Measurements from ENCODE around the gene IL13RA1.
"Not testable (repeated sequence)": the region's sequence is repeated elsewhere in the genome, so short reads cannot be mapped to it uniquely, and the experiment has no call there.

IL13RA1 gene

GRCh38 chrX:118727686-118728339 lies 407 bp downstream of the IL13RA1 start:
- DNase-seq (ENCODE audit: low read depth in 1 of 2, low spot score in 1 of 2) = no peak

DNA sequence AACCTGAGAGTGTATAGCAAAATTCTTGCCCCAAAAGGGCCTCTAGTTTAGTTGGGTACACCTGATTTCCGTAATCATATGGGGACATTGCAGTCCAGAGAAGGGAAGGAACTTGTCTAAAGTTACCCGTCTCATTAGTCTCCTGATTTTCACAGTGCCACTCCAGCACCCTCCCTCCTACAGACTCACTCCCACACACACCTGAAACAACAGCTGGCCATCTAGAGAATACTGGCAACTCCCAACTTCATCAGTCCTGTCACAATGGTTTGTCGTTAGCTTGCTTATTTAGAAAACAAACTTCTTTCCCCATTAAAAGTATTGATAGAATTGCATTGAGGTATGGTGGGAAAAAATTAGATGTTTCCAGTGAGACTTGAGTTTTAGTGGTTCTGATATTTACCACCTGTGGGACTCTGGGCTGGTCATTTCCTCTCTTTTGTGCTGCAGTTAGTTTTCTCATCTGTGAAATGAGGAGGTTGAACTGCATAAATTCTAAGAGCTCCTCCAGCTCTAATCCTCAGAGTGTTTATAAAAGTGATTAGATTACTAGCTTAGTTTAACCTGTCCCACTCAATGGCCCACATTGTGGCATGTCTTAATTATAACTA lies 1.7 kb downstream of the IL13RA1 start:
- DNase-seq (ENCODE audit: low read depth in 1 of 2, low spot score in 1 of 2) = no peak

GRCh38 chrX:118730500-118731247 lies 3.3 kb downstream of the IL13RA1 start:
- no peak for DNase-seq (ENCODE audit: low read depth in 1 of 2, low spot score in 1 of 2)

DNA sequence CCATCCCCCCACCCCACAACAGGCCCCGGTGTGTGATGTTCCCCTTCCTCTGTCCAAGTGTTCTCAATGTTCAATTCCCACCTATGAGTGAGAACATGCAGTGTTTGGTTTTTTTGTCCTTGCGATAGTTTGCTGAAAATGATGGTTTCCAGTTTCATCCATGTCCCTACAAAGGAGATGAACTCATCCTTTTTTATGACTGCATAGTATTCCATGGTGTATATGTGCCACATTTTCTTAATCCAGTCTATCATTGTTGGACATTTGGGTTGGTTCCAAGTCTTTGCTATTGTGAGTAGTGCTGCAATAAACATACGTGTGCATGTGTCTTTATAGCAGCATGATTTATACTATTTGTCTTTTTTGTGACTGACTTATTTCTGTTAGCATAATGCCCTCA lies 5.1 kb downstream of the IL13RA1 start:
- DNase-seq (ENCODE audit: low read depth in 1 of 2, low spot score in 1 of 2) = not testable (repeated sequence)

- no peak for DNase-seq (ENCODE audit: low read depth in 1 of 2, low spot score in 1 of 2)
Measured at GRCh38 chrX:118734909-118735308, 7.5 kb downstream of the IL13RA1 start.

GRCh38 chrX:118736394-118737010 lies 9.1 kb downstream of the IL13RA1 start:
- no peak for DNase-seq (ENCODE audit: low read depth in 1 of 2, low spot score in 1 of 2)

- no peak for DNase-seq (ENCODE audit: low read depth in 1 of 2, low spot score in 1 of 2)
Measured at GRCh38 chrX:118739577-118739976, 12.2 kb downstream of the IL13RA1 start.

DNA sequence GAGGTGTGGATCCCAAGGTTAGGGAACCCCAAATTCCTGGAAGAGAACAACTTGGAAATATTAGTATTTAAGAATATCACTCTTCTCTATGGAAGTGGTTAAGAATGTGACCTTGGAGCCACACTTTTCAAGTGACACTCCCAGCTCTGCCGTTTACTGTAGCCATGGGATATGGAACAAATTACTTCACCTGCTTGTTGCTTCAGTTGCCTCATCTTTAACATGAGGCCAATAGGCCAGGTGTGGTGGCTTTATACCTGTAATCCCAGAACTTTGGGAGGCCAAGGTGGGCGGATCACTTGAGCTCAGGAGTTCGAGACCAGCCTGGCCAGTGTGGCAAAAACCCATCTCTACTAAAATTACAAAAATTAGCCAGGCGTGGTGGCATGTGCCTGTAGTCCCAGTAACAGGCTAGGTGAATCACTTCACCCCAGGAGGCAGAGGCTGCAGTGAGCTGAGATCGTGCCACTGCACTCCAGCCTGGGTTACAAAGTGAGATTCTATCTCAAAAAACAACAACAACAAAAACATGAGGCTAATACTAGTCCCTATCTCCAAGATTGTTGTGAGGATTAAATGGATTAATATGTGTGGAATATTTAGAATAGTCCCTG lies 13.0 kb downstream of the IL13RA1 start:
- no peak for DNase-seq (ENCODE audit: low read depth in 1 of 2, low spot score in 1 of 2)

DNA sequence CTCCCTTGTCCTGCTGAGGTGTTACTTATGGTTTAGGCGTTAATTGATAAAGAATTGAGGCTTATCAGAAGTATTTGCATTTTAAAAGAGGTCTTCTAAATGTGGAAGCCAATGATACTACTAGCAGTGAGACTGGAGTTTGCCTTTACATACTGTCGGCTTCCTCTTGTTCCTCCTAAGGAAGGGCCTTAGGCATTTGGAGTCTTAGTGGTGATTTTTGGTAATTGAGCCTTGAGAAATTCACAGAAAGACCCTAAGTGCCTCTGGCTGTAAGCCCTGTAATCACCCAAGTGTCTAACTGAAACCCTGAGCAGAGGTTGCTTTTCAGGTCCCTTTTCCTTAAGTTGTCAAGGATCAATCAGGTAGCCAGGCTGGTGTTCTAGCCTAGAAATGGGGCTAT lies 14.8 kb downstream of the IL13RA1 start:
- no peak for DNase-seq (ENCODE audit: low read depth in 1 of 2, low spot score in 1 of 2)

DNA sequence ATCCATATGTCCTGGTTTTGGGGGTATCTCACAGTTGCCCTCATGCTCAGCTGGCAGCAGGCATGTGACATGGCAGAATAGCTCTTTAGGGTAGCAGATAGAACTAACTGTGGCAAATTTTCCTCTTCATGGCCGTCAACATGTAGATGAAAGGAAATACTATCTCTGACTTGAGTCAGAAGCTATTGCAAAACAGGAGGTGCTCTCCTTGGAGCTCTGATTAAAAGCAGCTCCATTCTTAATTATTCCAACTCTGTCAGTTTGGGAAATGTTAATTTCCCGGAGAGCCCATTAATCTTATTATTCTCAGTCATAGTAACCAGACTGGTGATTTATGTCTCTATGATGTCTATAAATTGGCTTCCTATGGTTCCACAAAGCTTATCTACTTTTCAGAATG lies 18.2 kb downstream of the IL13RA1 start:
- no peak for DNase-seq (ENCODE audit: low read depth in 1 of 2, low spot score in 1 of 2)

DNA sequence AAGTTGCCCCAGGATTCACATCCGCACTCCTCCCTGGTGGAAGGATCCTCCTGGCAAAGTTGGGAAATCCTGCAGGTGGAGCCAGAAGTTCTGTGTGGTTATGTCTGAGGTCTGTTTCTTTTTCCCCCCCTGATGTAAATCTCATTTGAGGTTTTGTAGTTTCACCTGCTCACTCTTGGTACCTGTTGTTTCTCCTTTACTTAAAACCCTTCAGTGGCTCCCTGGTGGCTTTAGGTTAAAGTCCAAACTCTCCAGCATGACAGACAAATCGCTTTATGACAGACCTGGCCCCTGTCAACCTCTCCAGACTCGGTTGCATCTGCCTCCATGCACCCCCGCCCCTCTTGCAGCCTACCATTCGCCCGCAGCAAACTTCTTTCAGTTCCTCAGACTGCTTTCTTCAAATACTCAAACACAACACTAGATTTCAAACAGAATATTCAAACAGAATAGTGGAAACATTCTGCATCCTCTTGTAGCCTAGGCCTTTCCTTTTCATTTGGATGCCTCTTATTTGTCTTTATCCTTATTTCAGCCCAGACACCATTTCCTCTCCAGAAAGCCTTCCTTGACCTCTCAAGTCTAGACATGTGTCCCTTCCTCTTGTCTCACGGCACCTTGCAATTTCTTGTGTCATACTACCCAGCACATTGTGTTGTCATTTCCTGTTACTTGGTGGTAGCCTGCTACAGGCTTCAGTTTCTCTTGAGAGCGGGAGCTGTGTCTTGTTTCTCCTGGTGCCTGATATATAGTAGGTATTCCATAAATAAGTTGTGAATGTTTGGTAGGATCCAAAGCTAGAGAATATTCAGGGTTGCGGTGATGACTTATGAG lies 24.8 kb downstream of the IL13RA1 start:
- no peak for DNase-seq (ENCODE audit: low read depth in 1 of 2, low spot score in 1 of 2)

GRCh38 chrX:118755633-118756032 lies 28.2 kb downstream of the IL13RA1 start:
- DNase-seq (ENCODE audit: low read depth in 1 of 2, low spot score in 1 of 2) = no peak

DNA sequence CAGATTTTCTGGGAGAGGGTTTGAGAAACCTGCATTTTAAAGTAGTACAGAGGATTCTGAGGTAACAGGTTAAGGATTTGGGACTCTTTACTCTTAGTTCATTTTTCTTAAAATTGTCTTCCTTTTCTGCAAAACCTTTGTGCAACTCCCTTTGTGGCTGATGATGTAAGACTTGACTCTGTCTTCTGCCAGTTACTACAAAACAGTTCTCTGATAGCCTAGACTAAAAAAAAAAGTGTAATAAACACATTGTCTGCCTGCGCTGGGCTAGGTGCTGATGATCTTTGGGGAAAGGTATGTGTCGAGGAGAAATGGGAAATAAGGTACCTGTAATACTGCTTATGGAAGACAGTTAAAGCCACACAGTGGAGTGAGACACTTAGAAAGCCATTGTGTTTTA lies 28.7 kb downstream of the IL13RA1 start:
- DNase-seq (ENCODE audit: low read depth in 1 of 2, low spot score in 1 of 2) = no peak

DNA sequence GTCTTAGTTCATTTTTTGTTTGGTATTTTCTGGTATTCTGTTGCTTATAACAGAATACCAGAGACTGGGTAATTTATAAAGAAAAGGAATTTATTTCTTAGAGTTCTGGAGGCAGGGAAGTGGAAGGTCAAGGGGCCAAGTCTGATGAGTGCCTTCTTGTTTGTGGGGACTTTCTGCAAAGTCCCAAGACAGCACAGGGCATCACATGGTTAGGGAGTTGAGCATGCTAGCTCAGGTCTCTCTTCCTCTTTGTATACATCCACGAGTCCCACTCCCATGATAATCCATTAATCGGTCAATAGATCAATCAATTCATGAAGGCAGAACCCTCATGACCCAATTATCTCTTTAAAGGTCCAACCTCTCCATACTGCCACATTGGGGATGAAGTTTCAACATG lies 31.1 kb downstream of the IL13RA1 start:
- DNase-seq (ENCODE audit: low read depth in 1 of 2, low spot score in 1 of 2) = no peak

DNA sequence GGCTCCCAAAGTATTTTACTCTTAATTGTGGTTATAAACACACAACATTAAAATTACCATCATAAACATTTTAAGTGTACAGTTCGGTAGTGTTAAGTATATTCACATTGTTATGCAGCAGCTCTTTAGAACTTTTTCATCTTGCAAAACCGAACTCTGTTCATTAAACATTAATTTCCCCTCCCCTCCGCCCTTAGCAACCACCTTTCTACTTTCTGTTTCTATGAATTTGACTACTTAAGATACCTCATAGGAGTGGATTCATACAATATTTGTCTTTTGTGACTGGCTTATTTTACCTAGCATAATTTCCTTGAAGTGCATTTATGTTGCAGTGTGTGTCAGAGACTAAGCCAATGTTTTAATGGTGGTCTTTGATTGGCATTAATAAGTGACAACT lies 32.6 kb downstream of the IL13RA1 start:
- DNase-seq (ENCODE audit: low read depth in 1 of 2, low spot score in 1 of 2) = no peak

DNA sequence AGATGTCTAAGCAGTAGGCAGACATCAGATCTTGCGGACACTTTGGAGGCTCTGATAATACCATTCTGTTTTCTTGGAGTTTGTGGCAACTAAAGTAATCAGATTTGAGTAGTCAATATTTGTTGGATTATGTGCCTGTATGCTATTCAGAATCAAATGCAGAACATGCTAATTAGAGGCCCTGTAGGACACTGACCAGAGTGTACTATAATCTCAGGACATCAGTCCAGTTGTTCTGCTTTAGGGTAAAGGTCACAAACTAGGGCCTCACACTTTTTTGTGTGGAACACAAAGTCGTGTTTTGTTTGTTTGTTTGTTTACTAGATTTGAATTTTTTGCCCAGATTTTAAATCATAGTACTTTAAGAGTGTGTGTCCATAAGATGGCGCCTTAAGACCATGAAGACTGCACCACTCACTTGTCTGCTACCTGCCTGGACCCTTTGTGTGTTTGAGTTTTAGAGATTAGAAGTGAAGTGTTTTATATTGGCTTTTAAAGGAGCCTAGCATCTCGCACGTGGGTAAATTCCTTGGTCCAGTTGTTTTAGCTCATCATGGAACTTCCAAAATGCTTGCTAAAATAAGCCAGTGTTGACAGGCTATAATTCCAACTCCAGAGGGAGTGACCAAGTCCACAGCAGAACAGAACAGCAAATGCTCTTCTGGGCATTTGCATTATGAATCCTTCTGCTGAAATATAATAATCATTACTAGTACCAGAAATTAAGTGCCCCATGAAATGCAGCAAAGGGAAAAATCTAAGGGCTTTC lies 34.7 kb downstream of the IL13RA1 start:
- no peak for DNase-seq (ENCODE audit: low read depth in 1 of 2, low spot score in 1 of 2)

- DNase-seq (ENCODE audit: low read depth in 1 of 2, low spot score in 1 of 2) = no peak
Measured at GRCh38 chrX:118763489-118763888, 36.1 kb downstream of the IL13RA1 start.

- no peak for DNase-seq (ENCODE audit: low read depth in 1 of 2, low spot score in 1 of 2)
Measured at GRCh38 chrX:118764122-118764521, 36.7 kb downstream of the IL13RA1 start.

GRCh38 chrX:118770133-118770760 lies 42.8 kb downstream of the IL13RA1 start:
- no peak for DNase-seq (ENCODE audit: low read depth in 1 of 2, low spot score in 1 of 2)
